ENCODE data around the gene JAK1.

The JAK1 gene

GRCh38 chr1:64950284-64950809 is 16.0 kb downstream of the JAK1 start:
- ChIA-PET CTCF (interaction anchor here (0.7 kb wide), 1 partner anchor 70 kb away, joined by 3 read pairs; no protein-coding TSS in a partner anchor), POLR2A (no interaction called here)
- no peak overlapping the region for H3K4me3 ChIP-seq (ENCODE audit: low read depth, low read length)
- no peaks in the 10 kb centered on the region for H3K36me3 ChIP-seq (ENCODE audit: control insufficient read depth in 2 of 2, insufficient read depth in 1 of 2, low read length in 2 of 2)
- peaks cover 11% of the 10 kb centered on the region; the same call in 1 of the 2 replicates for H3K4me1 ChIP-seq (ENCODE audit: control insufficient read depth, insufficient read depth, low read length)
- TF ChIP-seq, protein P1, sequence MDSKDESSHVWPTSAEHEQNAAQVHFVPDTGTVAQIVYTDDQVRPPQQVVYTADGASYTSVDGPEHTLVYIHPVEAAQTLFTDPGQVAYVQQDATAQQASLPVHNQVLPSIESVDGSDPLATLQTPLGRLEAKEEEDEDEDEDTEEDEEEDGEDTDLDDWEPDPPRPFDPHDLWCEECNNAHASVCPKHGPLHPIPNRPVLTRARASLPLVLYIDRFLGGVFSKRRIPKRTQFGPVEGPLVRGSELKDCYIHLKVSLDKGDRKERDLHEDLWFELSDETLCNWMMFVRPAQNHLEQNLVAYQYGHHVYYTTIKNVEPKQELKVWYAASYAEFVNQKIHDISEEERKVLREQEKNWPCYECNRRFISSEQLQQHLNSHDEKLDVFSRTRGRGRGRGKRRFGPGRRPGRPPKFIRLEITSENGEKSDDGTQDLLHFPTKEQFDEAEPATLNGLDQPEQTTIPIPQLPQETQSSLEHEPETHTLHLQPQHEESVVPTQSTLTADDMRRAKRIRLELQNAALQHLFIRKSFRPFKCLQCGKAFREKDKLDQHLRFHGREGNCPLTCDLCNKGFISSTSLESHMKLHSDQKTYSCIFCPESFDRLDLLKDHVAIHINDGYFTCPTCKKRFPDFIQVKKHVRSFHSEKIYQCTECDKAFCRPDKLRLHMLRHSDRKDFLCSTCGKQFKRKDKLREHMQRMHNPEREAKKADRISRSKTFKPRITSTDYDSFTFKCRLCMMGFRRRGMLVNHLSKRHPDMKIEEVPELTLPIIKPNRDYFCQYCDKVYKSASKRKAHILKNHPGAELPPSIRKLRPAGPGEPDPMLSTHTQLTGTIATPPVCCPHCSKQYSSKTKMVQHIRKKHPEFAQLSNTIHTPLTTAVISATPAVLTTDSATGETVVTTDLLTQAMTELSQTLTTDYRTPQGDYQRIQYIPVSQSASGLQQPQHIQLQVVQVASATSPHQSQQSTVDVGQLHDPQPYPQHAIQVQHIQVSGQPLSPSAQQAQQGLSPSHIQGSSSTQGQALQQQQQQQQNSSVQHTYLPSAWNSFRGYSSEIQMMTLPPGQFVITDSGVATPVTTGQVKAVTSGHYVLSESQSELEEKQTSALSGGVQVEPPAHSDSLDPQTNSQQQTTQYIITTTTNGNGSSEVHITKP (tag by site-specific recombination; IDR thresholded peaks at IDR 0.05): peak; percentile 90
- 0 out of 2 replicates have a peak, but pooled peaks have one; percentile 19 for TF ChIP-seq ZNF600 (tag by site-specific recombination; IDR thresholded peaks at IDR 0.05)
- no peak for TF ChIP-seq ZNF19 (tag by site-specific recombination; IDR thresholded peaks at IDR 0.05; ENCODE audit: low read depth)
- peak; percentile 89 for TF ChIP-seq MZF1 (tag by site-specific recombination; IDR thresholded peaks at IDR 0.05; ENCODE audit: borderline replicate concordance)
- TF ChIP-seq, protein P2, sequence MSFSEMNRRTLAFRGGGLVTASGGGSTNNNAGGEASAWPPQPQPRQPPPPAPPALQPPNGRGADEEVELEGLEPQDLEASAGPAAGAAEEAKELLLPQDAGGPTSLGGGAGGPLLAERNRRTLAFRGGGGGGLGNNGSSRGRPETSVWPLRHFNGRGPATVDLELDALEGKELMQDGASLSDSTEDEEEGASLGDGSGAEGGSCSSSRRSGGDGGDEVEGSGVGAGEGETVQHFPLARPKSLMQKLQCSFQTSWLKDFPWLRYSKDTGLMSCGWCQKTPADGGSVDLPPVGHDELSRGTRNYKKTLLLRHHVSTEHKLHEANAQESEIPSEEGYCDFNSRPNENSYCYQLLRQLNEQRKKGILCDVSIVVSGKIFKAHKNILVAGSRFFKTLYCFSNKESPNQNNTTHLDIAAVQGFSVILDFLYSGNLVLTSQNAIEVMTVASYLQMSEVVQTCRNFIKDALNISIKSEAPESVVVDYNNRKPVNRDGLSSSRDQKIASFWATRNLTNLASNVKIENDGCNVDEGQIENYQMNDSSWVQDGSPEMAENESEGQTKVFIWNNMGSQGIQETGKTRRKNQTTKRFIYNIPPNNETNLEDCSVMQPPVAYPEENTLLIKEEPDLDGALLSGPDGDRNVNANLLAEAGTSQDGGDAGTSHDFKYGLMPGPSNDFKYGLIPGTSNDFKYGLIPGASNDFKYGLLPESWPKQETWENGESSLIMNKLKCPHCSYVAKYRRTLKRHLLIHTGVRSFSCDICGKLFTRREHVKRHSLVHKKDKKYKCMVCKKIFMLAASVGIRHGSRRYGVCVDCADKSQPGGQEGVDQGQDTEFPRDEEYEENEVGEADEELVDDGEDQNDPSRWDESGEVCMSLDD (tag by site-specific recombination; IDR thresholded peaks at IDR 0.05): no peak
- TF ChIP-seq, protein P3, sequence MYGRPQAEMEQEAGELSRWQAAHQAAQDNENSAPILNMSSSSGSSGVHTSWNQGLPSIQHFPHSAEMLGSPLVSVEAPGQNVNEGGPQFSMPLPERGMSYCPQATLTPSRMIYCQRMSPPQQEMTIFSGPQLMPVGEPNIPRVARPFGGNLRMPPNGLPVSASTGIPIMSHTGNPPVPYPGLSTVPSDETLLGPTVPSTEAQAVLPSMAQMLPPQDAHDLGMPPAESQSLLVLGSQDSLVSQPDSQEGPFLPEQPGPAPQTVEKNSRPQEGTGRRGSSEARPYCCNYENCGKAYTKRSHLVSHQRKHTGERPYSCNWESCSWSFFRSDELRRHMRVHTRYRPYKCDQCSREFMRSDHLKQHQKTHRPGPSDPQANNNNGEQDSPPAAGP (tag by site-specific recombination; IDR thresholded peaks at IDR 0.05): no peak
- TF ChIP-seq ZNF692 (tag by site-specific recombination; IDR thresholded peaks at IDR 0.05): peak; percentile 36; the same call in 1 of the 2 replicates
- no peak for TF ChIP-seq KLF9 (tag by site-specific recombination; IDR thresholded peaks at IDR 0.05; ENCODE audit: low read depth)
- peak; percentile 16; the same call in 1 of the 2 replicates for TF ChIP-seq TRIM28 (IDR thresholded peaks at IDR 0.05; ENCODE audit: borderline replicate concordance, low read length)
- no peak for TF ChIP-seq YY1 (tag by site-specific recombination; IDR thresholded peaks at IDR 0.05)
- no peak for TF ChIP-seq SETDB1 (IDR thresholded peaks at IDR 0.05; ENCODE audit: insufficient read length, low read length)
- no peak for TF ChIP-seq ZNF354C (tag by site-specific recombination; IDR thresholded peaks at IDR 0.05; ENCODE audit: borderline replicate concordance, low read depth)
- TF ChIP-seq, protein P4, sequence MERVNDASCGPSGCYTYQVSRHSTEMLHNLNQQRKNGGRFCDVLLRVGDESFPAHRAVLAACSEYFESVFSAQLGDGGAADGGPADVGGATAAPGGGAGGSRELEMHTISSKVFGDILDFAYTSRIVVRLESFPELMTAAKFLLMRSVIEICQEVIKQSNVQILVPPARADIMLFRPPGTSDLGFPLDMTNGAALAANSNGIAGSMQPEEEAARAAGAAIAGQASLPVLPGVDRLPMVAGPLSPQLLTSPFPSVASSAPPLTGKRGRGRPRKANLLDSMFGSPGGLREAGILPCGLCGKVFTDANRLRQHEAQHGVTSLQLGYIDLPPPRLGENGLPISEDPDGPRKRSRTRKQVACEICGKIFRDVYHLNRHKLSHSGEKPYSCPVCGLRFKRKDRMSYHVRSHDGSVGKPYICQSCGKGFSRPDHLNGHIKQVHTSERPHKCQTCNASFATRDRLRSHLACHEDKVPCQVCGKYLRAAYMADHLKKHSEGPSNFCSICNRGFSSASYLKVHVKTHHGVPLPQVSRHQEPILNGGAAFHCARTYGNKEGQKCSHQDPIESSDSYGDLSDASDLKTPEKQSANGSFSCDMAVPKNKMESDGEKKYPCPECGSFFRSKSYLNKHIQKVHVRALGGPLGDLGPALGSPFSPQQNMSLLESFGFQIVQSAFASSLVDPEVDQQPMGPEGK (tag by site-specific recombination; IDR thresholded peaks at IDR 0.05): no peak
- no peaks in the 10 kb centered on the region for H3K9me3 ChIP-seq (ENCODE audit: control insufficient read depth, insufficient read depth, low read depth, low read length)
- no peak overlapping the region for H3K27ac ChIP-seq (ENCODE audit: extremely low read depth, low read depth, low read length)

All from HEK293 (cell line).